Measurements from ENCODE around the gene CCNY.
"Not testable (repeated sequence)": the region's sequence is repeated elsewhere in the genome, so short reads cannot be mapped to it uniquely, and the experiment has no call there.

CCNY gene

GRCh38 chr10:35334297-35334696, 2.0 kb upstream of the CCNY start:
- DNase-seq (ENCODE audit: low spot score), result no peak

- DNase-seq (ENCODE audit: low spot score), result no peak
Measured at GRCh38 chr10:35335133-35336083, 901 bp upstream of the CCNY start.

GRCh38 chr10:35336921-35337823, 863 bp downstream of the CCNY start:
- peak; percentile 57 for DNase-seq (ENCODE audit: low spot score)

GRCh38 chr10:35339942-35340341, 3.6 kb downstream of the CCNY start:
- DNase-seq (ENCODE audit: low spot score), result no peak

- no peak for DNase-seq (ENCODE audit: low spot score)
Measured at GRCh38 chr10:35340975-35341374, 4.7 kb downstream of the CCNY start.

GRCh38 chr10:35341521-35341920, 5.2 kb downstream of the CCNY start:
- no peak for DNase-seq (ENCODE audit: low spot score)

GRCh38 chr10:35342183-35342753, 6.0 kb downstream of the CCNY start:
- no peak for DNase-seq (ENCODE audit: low spot score)

GRCh38 chr10:35343739-35344138, 7.4 kb downstream of the CCNY start:
- no peak for DNase-seq (ENCODE audit: low spot score)

- no peak for DNase-seq (ENCODE audit: low spot score)
Measured at GRCh38 chr10:35345383-35345742, 9.1 kb downstream of the CCNY start.

- no peak for DNase-seq (ENCODE audit: low spot score)
Measured at GRCh38 chr10:35346248-35346647, 9.9 kb downstream of the CCNY start.

- no peak for DNase-seq (ENCODE audit: low spot score)
Measured at GRCh38 chr10:35347121-35347562, 10.8 kb downstream of the CCNY start.

GRCh38 chr10:35347899-35348608, 11.7 kb downstream of the CCNY start:
- DNase-seq (ENCODE audit: low spot score), result no peak

- DNase-seq (ENCODE audit: low spot score), result no peak
Measured at GRCh38 chr10:35348609-35349388, 12.5 kb downstream of the CCNY start.

GRCh38 chr10:35349389-35349915, 13.1 kb downstream of the CCNY start:
- DNase-seq (ENCODE audit: low spot score), result no peak

- no peak for DNase-seq (ENCODE audit: low spot score)
Measured at GRCh38 chr10:35351021-35351420, 14.7 kb downstream of the CCNY start.

- no peak for DNase-seq (ENCODE audit: low spot score)
Measured at GRCh38 chr10:35352097-35352496, 15.8 kb downstream of the CCNY start.

- no peak for DNase-seq (ENCODE audit: low spot score)
Measured at GRCh38 chr10:35352512-35352911, 16.2 kb downstream of the CCNY start.

GRCh38 chr10:35353395-35353794, 17.1 kb downstream of the CCNY start:
- DNase-seq (ENCODE audit: low spot score), result no peak

- peak; percentile 50 for DNase-seq (ENCODE audit: low spot score)
Measured at GRCh38 chr10:35353805-35354204, 17.5 kb downstream of the CCNY start.

- DNase-seq (ENCODE audit: low spot score), result not testable (repeated sequence)
Measured at GRCh38 chr10:35354257-35354656, 17.9 kb downstream of the CCNY start.
